OCI-LY3 (cell line): ENCODE data around the gene MZT2B.
A peak's percentile ranks its signal among the peaks of the same experiment; 100 is the strongest.
"Not testable (repeated sequence)": the region's sequence is repeated elsewhere in the genome, so short reads cannot be mapped to it uniquely, and the experiment has no call there.

Source experiments
- H2AFZ ChIP-seq: fragments of 200-600, 300-600 bp; shearing (Covaris generic); 2 replicates; pipeline ENCODE4 v1.6.0; 2014; ENCODE audit warnings: antibody characterized with exemption, low read depth, low read length
- H3K27ac ChIP-seq: fragments of 200-600, 300-600 bp; sonication (generic); 2 replicates; pipeline ENCODE4 v1.5.1; 2014; ENCODE audit warnings: mild to moderate bottlenecking, low read length, moderate library complexity, mixed read lengths
- H3K27me3 ChIP-seq: fragments of 200-600, 300-600 bp; sonication (generic); 2 replicates; pipeline ENCODE4 v1.6.1; 2014; ENCODE audit warnings: low read depth, low read length, mixed read lengths
- H3K36me3 ChIP-seq: fragments of 200-600, 300-600 bp; sonication (generic); replicated peaks from 2 replicates; pipeline ENCODE3; 2014; ENCODE audit warnings: low read depth, low read length, mixed read lengths
- H3K4me1 ChIP-seq: fragments of 300-600, 200-600 bp; sonication (generic); 2 replicates; pipeline ENCODE4 v1.6.1; 2014; ENCODE audit warnings: low read length, mixed read lengths
- H3K4me2 ChIP-seq: fragments of 200-600, 300-600 bp; sonication (generic); 2 replicates; pipeline ENCODE4 v1.6.1; 2014; ENCODE audit warnings: low read length, mixed read lengths
- H3K4me3 ChIP-seq: fragments of 300-600, 200-600 bp; sonication (generic); 2 replicates; pipeline ENCODE4 v1.5.1; 2014; ENCODE audit warnings: antibody characterized with exemption, mild to moderate bottlenecking, low read length, moderate library complexity
- H3K79me2 ChIP-seq: fragments of 300-600, 200-600 bp; shearing (Covaris generic); 2 replicates; pipeline ENCODE4 v1.6.1; 2014; ENCODE audit warnings: mild to moderate bottlenecking, low read length, mixed read lengths
- H3K9ac ChIP-seq: fragments of 300-600, 200-600 bp; shearing (Covaris generic); 2 replicates; pipeline ENCODE4 v1.6.0; 2014; ENCODE audit warnings: mild to moderate bottlenecking, low read length, moderate library complexity
- H3K9me3 ChIP-seq: fragments of 200-600, 300-600 bp; shearing (Covaris generic); 2 replicates; pipeline ENCODE4 v1.6.1; 2014; ENCODE audit warnings: low read length, mixed read lengths; ENCODE audit not compliant: insufficient read depth
- H4K20me1 ChIP-seq: fragments of 200-600, 300-600 bp; sonication (generic); 2 replicates; pipeline ENCODE4 v1.6.1; 2016; ENCODE audit warnings: low read length, mixed read lengths; ENCODE audit not compliant: insufficient read depth
- CTCF ChIP-seq: fragments of 200-600, 300-600 bp; sonication (generic); IDR thresholded peaks from 2 replicates; pipeline ENCODE4 v1.5.1; 2014; ENCODE audit warnings: antibody characterized with exemption, low read length, low read depth
- EZH2phosphoT487 ChIP-seq: fragments of 200-600 bp; shearing (Covaris generic); IDR thresholded peaks from 2 replicates; pipeline ENCODE4 v1.6.1; 2018; ENCODE audit warnings: antibody characterized with exemption, mixed run types, low read depth

The MZT2B gene

GRCh38 chr2:130181325-130181879 is 660 bp upstream of the MZT2B start, which contains the start of gene SMPD4:
TSS of gene SMPD4 (minus strand) at chr2:130181602. CDS start at chr2:130176592, 5,010 bp downstream.
- peak within 1 kb of the TSS; percentile 81 for H3K27ac ChIP-seq
- H3K36me3 ChIP-seq, result no peaks in the 10 kb centered on the region
- H4K20me1 ChIP-seq, result no peaks in the 10 kb centered on the region
- H3K4me1 ChIP-seq, result peaks cover 10% of the 10 kb centered on the region
- H3K9me3 ChIP-seq, result no peaks in the 10 kb centered on the region
- peak within 1 kb of the TSS; percentile 70; the same call in 1 of the 2 replicates for H2AFZ ChIP-seq
- H3K4me3 ChIP-seq, result peak within 1 kb of the TSS; percentile 100
- H3K27me3 ChIP-seq, result no peaks in the 10 kb centered on the region
- peaks cover 84% of the 10 kb centered on the region for H3K79me2 ChIP-seq
- peak within 1 kb of the TSS; percentile 94 for H3K9ac ChIP-seq
- TF ChIP-seq CTCF (no peak), EZH2phosphoT487 (no peak)
- peak within 1 kb of the TSS; percentile 84 for H3K4me2 ChIP-seq

- Histone ChIP-seq H3K4me2 (peak overlapping the region; percentile 99), H3K79me2 (peaks cover 69% of the 10 kb centered on the region), H3K4me3 (peak overlapping the region; percentile 100), H3K9ac (peak overlapping the region; percentile 94), H3K27ac (peak overlapping the region; percentile 46)
- not testable (repeated sequence) for H3K36me3 ChIP-seq, H3K4me1 ChIP-seq, H2AFZ ChIP-seq, H4K20me1 ChIP-seq, H3K27me3 ChIP-seq, H3K9me3 ChIP-seq
Measured at GRCh38 chr2:130182826-130183511, 907 bp downstream of the MZT2B start.

GRCh38 chr2:130183512-130184373 is 1.7 kb downstream of the MZT2B start:
- peaks cover 61% of the 10 kb centered on the region for H3K79me2 ChIP-seq
- peaks cover 10% of the 10 kb centered on the region for H3K4me1 ChIP-seq
- H3K9me3 ChIP-seq, result no peaks in the 10 kb centered on the region
- peak overlapping the region; percentile 100 for H3K4me3 ChIP-seq
- H4K20me1 ChIP-seq, result no peaks in the 10 kb centered on the region
- H3K9ac ChIP-seq, result peak overlapping the region; percentile 94
- no peaks in the 10 kb centered on the region for H3K27me3 ChIP-seq
- no peak overlapping the region for H3K27ac ChIP-seq
- H2AFZ ChIP-seq, result no peak overlapping the region
- no peak for TF ChIP-seq CTCF
- TF ChIP-seq EZH2phosphoT487, result no peak
- H3K36me3 ChIP-seq, result no peaks in the 10 kb centered on the region
- peak overlapping the region; percentile 99 for H3K4me2 ChIP-seq

- no peaks in the 10 kb centered on the region for H4K20me1 ChIP-seq
- no peak overlapping the region for H3K4me3 ChIP-seq
- no peaks in the 10 kb centered on the region for H3K27me3 ChIP-seq
- H3K79me2 ChIP-seq, result peaks cover 44% of the 10 kb centered on the region
- no peak for TF ChIP-seq EZH2phosphoT487
- TF ChIP-seq CTCF, result no peak
- no peak overlapping the region for H3K4me2 ChIP-seq
- no peaks in the 10 kb centered on the region for H3K36me3 ChIP-seq
- H3K4me1 ChIP-seq, result peaks cover 5% of the 10 kb centered on the region
- no peak overlapping the region for H3K9ac ChIP-seq
- H2AFZ ChIP-seq, result no peak overlapping the region
- no peak overlapping the region for H3K27ac ChIP-seq
- no peaks in the 10 kb centered on the region for H3K9me3 ChIP-seq
Measured at GRCh38 chr2:130185436-130185835, 3.4 kb downstream of the MZT2B start.
